Measurements from ENCODE around the gene POLQ.
"Not testable (repeated sequence)": the region's sequence is repeated elsewhere in the genome, so short reads cannot be mapped to it uniquely, and the experiment has no call there.

POLQ gene

GRCh38 chr3:121505256-121505655 is 40.5 kb downstream of the POLQ start:
- no peak for DNase-seq

- DNase-seq, result no peak
Measured at GRCh38 chr3:121504618-121505017, 41.2 kb downstream of the POLQ start.

GRCh38 chr3:121496786-121497185 is 49.0 kb downstream of the POLQ start:
- no peak for DNase-seq

- no peak for DNase-seq
Measured at GRCh38 chr3:121493431-121493830, 52.4 kb downstream of the POLQ start.

- no peak for DNase-seq
Measured at GRCh38 chr3:121491683-121492320, 54.0 kb downstream of the POLQ start.

- DNase-seq, result no peak
Measured at GRCh38 chr3:121490161-121490560, 55.6 kb downstream of the POLQ start.

GRCh38 chr3:121488628-121489027 is 57.2 kb downstream of the POLQ start:
- DNase-seq, result no peak

GRCh38 chr3:121483290-121483689 is 62.5 kb downstream of the POLQ start:
- no peak for DNase-seq

- DNase-seq, result no peak
Measured at GRCh38 chr3:121482660-121483059, 63.1 kb downstream of the POLQ start.

GRCh38 chr3:121481106-121481880 is 64.5 kb downstream of the POLQ start:
- DNase-seq, result no peak

GRCh38 chr3:121477589-121477988 is 68.2 kb downstream of the POLQ start:
- DNase-seq, result no peak

GRCh38 chr3:121473001-121473400 is 72.8 kb downstream of the POLQ start:
- DNase-seq, result no peak

GRCh38 chr3:121467085-121467484 is 78.7 kb downstream of the POLQ start:
- DNase-seq, result no peak

GRCh38 chr3:121463745-121464144 is 82.0 kb downstream of the POLQ start:
- no peak for DNase-seq

GRCh38 chr3:121462565-121462964 is 83.2 kb downstream of the POLQ start:
- no peak for DNase-seq

GRCh38 chr3:121451752-121452151 is 94.0 kb downstream of the POLQ start:
- not testable (repeated sequence) for DNase-seq

GRCh38 chr3:121443456-121443855 is 102.3 kb downstream of the POLQ start:
- no peak for DNase-seq

- no peak for DNase-seq
Measured at GRCh38 chr3:121436641-121437040, 109.1 kb downstream of the POLQ start.

GRCh38 chr3:121436074-121436473 is 109.7 kb downstream of the POLQ start:
- DNase-seq, result no peak

- no peak for DNase-seq
Measured at GRCh38 chr3:121431726-121432517, 113.9 kb downstream of the POLQ start.

GRCh38 chr3:121430664-121431215 is 115.0 kb downstream of the POLQ start:
- no peak for DNase-seq

GRCh38 chr3:121424549-121424948 is 121.2 kb downstream of the POLQ start:
- no peak for DNase-seq

GRCh38 chr3:121418182-121418581 is 127.6 kb downstream of the POLQ start:
- DNase-seq, result no peak
